ENCODE results near the gene PMPCB.
A peak's percentile ranks its signal among the peaks of the same experiment; 100 is the strongest.

DNA sequence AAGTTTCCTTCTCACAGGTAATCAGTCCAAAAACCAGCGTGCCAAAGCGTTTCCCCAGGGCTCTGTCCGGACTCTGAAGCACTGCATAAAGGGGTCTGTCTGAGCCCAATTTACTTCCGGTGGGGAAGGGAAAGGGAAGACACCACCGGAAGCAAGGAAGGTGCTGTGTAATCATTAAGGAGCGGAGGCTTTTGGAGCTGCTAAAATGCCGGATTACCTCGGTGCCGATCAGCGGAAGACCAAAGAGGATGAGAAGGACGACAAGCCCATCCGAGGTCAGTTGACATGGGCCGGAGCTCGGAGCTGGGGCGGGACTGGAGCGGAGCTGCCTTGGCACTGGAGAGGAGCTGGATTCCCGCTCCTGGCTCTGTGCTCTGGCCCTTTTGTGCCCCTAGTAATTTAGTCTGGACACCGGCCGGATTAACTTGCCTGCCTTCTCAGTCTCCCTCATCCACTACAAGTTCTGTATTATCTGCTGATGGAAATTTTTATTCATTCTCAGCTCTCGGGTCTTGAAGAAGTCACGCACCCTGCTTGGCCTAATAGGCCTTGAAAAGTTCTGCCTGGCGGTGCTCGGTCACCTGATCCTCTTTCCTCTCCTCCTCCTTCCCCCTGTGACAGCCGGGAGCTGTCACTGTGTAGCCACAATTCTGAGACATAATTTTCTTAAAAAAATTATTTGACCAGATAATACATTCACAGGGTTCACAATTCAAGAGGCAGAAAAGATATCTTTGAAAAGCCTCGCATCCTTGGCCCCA is 50.5 kb downstream of the PMPCB start, which contains the start of gene PSMC2:
- TF ChIP-seq, protein P1, sequence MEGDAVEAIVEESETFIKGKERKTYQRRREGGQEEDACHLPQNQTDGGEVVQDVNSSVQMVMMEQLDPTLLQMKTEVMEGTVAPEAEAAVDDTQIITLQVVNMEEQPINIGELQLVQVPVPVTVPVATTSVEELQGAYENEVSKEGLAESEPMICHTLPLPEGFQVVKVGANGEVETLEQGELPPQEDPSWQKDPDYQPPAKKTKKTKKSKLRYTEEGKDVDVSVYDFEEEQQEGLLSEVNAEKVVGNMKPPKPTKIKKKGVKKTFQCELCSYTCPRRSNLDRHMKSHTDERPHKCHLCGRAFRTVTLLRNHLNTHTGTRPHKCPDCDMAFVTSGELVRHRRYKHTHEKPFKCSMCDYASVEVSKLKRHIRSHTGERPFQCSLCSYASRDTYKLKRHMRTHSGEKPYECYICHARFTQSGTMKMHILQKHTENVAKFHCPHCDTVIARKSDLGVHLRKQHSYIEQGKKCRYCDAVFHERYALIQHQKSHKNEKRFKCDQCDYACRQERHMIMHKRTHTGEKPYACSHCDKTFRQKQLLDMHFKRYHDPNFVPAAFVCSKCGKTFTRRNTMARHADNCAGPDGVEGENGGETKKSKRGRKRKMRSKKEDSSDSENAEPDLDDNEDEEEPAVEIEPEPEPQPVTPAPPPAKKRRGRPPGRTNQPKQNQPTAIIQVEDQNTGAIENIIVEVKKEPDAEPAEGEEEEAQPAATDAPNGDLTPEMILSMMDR (IDR thresholded peaks at IDR 0.05): peak in 1 of 6 experiments; percentile 27
- TF ChIP-seq POLR2A (IDR thresholded peaks at IDR 0.05): peak in 2 of 4 donors; percentile 14 to 38

All from esophagus squamous epithelium (tissue), 4 donors.